Stimulated activated memory B cell treated with anti-CD40 and anti-IgM and Interleukin-4, amounts not matched to agents 10 μg/mL and 1 μg/mL and 100 μg/mL, for 72 hours (primary cell): ENCODE data around the gene HRH2.

Source experiments
- ATAC-seq: fragments of 150-1000 bp; cut with Tn5 transposase; 2 replicates; pipeline ENCODE4 v1.10.0; 2021
- H3K27ac Mint-ChIP-seq: one replicate; pipeline ENCODE4 v1.8.0; 2022; ENCODE audit warnings: mild to moderate bottlenecking, mixed read lengths
- H3K27me3 Mint-ChIP-seq: one replicate; pipeline ENCODE4 v1.8.0; 2022; ENCODE audit warnings: mixed read lengths
- H3K36me3 Mint-ChIP-seq: one replicate; pipeline ENCODE4 v1.8.0; 2022; ENCODE audit warnings: mixed read lengths
- H3K4me1 Mint-ChIP-seq: one replicate; pipeline ENCODE4 v1.8.0; 2022; ENCODE audit warnings: mixed read lengths
- H3K4me3 Mint-ChIP-seq: one replicate; pipeline ENCODE4 v1.8.0; 2022; ENCODE audit warnings: mild to moderate bottlenecking, moderate library complexity, mixed read lengths
- H3K9me3 Mint-ChIP-seq: one replicate; pipeline ENCODE4 v1.8.0; 2022; ENCODE audit warnings: mixed read lengths

Gene HRH2

DNA sequence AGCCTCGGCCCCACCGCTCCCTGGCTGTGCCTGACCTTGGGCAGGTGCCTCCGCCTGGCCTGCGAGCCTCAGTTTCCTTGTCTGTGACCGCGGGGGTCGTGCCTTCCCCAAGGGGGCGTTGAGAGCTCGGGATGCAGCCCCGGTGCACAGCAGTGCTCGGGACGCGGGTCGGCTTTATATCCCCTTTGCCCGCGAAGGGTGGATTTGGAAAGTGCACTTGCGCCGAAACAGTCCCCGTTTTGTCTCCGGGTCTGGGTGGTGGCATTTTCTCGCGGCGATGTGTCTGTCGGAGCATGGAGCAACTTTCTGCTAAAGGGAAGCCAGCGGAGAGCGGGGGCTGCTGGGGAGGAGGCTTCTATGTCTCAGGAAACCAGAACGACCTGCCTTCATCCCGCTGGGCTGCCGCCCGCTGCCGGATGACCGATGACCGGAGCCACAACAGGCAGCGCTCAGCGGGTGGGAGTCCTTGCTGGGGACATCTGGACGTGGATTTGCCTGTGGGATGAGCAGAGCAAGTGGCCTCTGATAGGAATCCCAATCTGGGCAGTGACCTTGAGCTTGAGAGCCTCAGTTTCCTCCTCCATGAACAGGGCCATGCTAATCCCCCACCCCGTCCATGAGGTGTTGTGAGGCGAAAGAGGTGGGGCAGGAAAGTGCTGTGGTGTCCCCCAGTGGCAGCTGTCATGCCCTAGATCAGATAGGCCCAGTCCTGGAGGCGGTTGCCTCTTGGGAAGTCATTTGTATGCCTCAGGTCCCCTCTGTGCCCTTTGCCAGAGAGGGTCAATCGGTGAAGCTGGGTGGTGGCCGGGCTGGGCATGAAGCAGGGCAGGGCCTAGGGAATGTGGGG, 651 bp downstream of the HRH2 start:
- Mint-ChIP-seq H3K27me3 (peaks cover 80% of the 10 kb centered on the region), H3K4me3 (peak overlapping the region; percentile 6), H3K4me1 (peaks cover 9% of the 10 kb centered on the region), H3K27ac (no peak overlapping the region), H3K9me3 (peaks cover 3% of the 10 kb centered on the region), H3K36me3 (no peaks in the 10 kb centered on the region)
- peak; percentile 13 for ATAC-seq

DNA sequence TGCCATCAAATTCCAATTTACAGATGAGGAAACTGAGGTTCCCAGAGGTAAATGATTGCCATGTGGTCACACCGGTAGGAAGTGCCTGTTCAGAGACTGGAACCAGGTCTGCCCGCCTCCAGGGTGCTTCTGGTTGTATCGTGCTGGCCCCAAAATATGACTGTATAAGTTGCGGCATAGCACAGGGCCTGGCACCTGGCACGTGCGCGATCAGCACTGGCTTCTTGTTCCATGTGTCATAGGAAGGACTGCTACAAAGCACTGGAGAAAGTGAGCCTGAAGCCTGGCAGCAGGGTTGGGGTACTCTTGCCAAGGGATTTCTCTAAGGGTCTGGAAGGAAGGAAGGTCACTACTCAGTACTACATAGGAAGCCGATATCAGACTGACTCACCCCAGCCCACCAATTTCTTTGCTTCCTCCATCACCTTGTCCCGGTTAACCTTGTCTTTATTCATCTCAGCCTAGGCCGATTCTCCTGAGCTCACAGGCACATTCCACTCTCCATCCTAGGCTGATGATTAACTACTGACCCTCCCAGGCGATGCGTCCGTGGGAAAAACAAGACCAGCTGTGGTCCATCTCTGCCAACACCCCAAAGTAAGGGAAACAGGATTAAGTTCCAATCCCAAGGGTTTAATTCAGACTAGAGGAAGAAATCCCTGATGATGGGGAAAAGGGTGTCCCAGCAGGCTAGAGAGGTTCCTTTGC, 1.8 kb downstream of the HRH2 start:
- Mint-ChIP-seq H3K36me3 (no peaks in the 10 kb centered on the region), H3K4me3 (no peak overlapping the region), H3K4me1 (peaks cover 9% of the 10 kb centered on the region), H3K27ac (no peak overlapping the region), H3K9me3 (peaks cover 3% of the 10 kb centered on the region), H3K27me3 (peaks cover 84% of the 10 kb centered on the region)
- no peak for ATAC-seq

DNA sequence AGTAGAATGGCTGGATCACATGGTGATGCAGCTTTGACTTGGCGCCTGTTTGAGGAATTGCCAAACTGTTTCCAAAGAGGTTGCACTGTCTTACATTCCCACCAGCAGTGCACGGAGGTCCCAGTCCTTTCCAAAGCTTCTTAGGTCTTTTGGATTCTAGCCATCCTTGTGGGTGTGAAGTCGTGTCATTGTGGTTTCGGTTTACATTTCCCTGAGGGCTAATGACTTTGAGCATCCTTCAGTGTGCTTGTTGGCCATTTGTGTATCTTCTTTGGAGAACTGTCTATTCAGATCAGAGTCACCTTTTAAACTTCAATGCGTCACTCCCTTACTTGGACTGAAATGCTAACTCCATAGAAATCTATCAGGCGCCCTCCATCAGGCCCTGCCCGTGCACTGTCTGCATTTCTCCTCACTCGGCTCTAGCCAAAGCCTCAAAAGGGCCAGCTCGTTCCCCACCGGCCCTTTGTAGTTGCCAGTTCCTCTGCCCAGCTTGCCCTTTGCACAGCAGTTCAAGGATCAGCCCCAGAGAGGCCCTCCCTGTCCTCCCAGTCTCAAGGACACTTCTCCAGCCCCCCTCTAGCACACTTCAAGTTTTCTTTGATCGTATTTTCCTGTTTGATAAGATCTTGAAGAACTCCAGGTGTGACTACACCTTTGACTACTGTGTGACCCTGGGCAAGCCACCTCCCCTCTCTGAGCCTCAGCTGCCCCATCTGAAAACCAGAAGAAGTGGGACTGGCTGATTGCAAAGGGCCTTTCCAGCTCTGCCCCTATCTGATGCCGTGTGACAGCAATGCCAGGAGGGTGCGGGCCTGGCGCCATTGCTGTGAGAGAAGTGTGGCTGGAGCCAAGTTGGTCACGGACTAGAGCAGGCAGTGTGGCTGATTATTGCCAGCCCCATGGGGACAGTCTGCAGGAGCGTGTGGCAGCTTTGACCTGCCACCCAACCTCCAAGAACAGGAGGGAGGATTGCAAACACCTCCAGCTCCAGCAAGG, 5.6 kb downstream of the HRH2 start:
- Mint-ChIP-seq H3K36me3 (no peaks in the 10 kb centered on the region), H3K27me3 (peaks cover 57% of the 10 kb centered on the region), H3K9me3 (no peaks in the 10 kb centered on the region), H3K4me3 (no peak overlapping the region), H3K4me1 (no peaks in the 10 kb centered on the region), H3K27ac (no peak overlapping the region)
- ATAC-seq: no peak

DNA sequence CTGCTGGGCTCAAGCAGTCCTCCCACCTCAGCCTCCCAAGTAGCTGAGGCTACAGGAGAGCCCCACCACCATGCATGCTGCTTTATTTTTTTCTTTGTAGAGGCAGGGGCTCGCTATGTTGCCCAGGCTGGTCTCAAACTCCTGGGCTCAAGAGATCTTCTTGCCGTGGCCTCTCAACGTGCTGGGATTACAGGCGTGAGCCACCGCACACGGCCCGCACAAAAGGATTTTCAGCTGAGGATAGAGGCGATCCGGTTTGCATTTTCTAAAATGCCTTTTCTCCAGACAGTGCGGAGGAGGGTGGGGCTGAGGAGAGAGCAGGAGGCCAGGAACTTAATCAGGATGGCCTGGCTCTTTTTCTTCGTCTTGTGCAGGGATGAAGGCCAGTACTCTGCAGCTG, 6.9 kb downstream of the HRH2 start:
- Mint-ChIP-seq H3K4me3 (no peak overlapping the region), H3K36me3 (no peaks in the 10 kb centered on the region), H3K4me1 (no peaks in the 10 kb centered on the region), H3K27ac (no peak overlapping the region), H3K9me3 (no peaks in the 10 kb centered on the region), H3K27me3 (peaks cover 46% of the 10 kb centered on the region)
- ATAC-seq: no peak

DNA sequence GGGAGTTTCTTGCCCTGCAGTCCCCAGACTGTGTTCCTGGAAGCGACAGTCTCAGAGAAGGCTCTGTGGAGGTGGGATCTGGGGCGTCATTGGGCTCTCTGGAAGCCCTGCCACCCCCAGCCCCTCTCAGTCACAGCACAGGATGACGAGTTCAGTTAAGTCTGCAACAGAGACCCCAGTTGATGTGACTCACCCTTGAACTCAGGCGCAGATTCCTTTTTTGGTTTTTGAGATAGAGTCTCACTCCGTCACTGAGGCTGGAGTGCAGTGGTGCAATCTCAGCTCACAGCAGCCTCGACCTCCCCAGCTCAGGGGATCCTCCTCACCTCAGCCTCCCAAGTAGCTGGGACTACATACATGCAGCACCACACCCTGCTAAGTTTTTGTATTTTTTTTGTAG, 8.3 kb downstream of the HRH2 start:
- ATAC-seq: no peak
- Mint-ChIP-seq H3K4me1 (no peaks in the 10 kb centered on the region), H3K27me3 (peaks cover 31% of the 10 kb centered on the region), H3K27ac (no peak overlapping the region), H3K4me3 (no peak overlapping the region), H3K36me3 (no peaks in the 10 kb centered on the region), H3K9me3 (no peaks in the 10 kb centered on the region)

DNA sequence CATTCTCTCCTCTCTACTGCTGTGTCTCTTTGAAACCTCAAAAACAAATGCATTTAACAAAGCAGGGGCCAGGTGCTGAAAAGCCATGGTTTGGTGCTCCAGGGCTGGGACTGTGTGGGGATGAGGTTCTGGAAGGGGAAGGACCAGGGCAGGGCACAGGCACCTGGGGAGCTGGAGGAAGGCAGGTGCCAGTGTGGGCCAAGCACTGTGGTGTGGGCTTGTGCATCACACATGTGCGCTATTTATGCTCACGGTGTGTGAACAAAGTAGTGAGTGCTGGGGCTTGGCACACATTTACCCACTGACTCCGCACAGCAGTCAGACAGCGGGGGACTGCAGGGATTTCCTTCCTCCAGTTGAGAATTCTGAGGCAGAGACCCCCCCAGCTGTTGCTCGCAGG, 10.1 kb downstream of the HRH2 start:
- H3K9me3 Mint-ChIP-seq: no peaks in the 10 kb centered on the region
- no peaks in the 10 kb centered on the region for H3K4me1 Mint-ChIP-seq
- H3K4me3 Mint-ChIP-seq: no peak overlapping the region
- no peak overlapping the region for H3K27ac Mint-ChIP-seq
- H3K36me3 Mint-ChIP-seq: no peaks in the 10 kb centered on the region
- H3K27me3 Mint-ChIP-seq: peaks cover 34% of the 10 kb centered on the region
- ATAC-seq: no peak

DNA sequence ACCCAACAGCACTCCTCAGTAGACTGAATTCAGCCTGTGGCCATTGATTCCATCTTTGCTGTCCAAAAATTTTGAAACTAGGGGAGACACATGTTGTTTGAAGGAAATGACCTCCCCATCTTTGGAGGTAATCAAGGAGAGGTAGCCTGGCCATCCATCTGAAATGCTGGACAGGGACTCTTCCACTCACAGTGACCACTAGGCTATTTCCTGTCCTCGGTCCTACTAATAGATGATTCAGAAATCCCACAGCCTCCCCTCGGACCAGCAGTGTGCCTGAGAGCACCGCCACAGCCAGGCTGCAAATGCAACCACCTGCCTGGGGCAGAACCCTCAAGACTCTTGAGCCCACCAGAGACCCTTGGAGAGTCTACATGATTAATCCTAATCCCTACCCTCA, 12.5 kb downstream of the HRH2 start:
- no peak for ATAC-seq
- Mint-ChIP-seq H3K27me3 (peaks cover 14% of the 10 kb centered on the region), H3K36me3 (no peaks in the 10 kb centered on the region), H3K9me3 (no peaks in the 10 kb centered on the region), H3K27ac (no peak overlapping the region), H3K4me1 (no peaks in the 10 kb centered on the region), H3K4me3 (no peak overlapping the region)

DNA sequence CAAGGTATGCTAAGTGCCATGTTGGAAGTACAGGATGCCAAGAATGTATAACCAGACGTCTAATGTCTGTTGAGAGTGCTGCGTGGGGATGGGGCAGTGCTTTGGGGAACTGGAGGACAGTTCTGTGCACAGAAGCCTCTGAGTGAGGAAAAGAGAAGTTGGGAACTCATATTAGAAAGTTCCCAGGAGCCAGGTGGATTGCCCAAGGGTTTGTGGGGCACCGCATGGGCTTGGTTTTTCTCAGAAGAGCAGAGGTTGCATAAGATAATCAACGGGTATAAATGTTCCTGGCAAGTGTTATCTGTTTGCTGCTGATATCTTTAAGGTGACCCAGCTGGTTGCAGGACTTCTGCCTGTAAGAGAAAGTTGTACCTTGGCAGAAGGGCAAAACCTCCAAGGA, 13.1 kb downstream of the HRH2 start:
- ATAC-seq: no peak
- H3K4me3 Mint-ChIP-seq: no peak overlapping the region
- no peaks in the 10 kb centered on the region for H3K9me3 Mint-ChIP-seq
- H3K36me3 Mint-ChIP-seq: no peaks in the 10 kb centered on the region
- peaks cover 15% of the 10 kb centered on the region for H3K27me3 Mint-ChIP-seq
- H3K27ac Mint-ChIP-seq: no peak overlapping the region
- no peaks in the 10 kb centered on the region for H3K4me1 Mint-ChIP-seq

DNA sequence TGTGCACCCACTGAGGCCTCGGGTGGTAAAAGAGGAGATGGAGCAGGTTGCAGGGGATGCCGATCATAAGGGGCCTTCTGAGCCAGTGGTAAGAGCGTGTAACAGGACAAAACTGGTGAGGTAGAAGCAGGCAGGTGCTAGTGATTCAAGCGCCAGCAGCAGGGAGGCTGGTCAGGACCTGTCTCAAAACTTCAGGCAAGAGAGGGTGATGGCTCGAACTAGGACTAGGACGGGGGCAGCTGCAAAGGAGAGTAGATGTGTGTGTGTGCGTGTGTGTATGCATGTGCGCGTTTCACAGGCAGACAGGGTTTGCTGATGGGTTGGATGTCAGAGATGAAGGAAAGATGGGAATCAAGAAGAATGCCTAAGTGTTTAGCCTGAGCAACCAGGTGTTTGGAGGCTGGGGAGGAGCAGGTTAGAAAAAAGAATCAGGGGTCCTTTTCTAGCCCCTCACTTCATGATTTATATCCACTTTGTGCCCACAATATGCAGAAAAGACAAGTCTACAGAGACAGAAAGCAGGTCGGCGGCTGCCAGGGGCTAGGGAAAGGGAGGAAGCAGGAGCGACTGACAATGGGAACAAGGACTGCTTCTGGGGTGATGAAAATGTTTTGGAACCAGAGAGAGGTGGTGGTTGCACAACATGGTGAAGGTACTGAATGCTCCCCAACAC, 15.2 kb downstream of the HRH2 start:
- Mint-ChIP-seq H3K27me3 (peaks cover 36% of the 10 kb centered on the region), H3K36me3 (no peaks in the 10 kb centered on the region), H3K4me1 (no peaks in the 10 kb centered on the region), H3K27ac (no peak overlapping the region), H3K4me3 (no peak overlapping the region), H3K9me3 (no peaks in the 10 kb centered on the region)
- no peak for ATAC-seq

DNA sequence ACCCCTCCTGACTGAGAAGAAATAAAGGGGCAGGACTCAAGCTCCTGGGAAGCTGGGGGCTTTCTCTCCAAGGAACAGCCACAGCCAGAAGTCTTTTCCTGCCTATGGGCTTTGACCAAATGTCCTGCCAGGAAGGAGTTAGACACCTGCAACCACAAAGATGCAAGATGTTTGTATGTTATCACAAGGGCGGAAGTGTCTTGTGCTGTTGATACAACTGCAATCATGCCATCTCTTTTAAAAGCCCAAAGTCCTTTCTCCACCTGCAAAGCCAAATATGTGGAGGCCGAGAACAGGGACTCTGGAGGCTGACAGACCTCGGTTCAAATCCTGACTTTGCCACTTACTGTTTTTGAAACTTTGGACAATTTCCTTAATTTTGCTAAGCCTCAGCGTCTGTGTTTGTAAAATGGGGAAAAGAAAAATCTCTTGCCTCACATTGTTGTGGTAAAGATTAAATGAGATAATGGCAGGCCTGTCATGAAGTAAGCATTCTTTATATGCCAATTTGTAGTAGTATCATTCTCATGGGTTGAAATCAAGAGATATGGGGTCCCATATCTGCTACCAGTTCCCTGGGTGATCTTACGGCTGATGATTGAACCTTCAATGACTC, 17.0 kb downstream of the HRH2 start:
- H3K36me3 Mint-ChIP-seq: no peaks in the 10 kb centered on the region

DNA sequence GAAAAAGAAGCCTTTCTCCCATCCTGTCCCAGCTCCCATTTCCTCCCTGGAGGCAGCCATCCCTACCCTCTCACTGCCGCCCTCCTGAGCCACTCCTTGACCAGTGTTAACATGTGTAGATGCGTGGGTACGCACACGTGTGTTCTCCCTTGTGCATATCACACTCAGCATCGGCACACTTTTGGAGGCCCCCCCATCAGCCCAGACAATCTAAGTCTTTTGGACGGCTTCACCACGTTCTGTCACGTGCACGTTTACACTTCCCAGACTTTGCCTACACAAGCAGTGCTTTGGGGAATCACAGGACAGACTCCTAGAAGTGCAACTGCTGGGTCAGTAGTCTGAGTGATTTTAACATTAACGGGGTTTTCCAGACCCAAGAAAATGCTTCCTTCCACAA, 18.0 kb downstream of the HRH2 start:
- no peaks in the 10 kb centered on the region for H3K9me3 Mint-ChIP-seq
- peaks cover 37% of the 10 kb centered on the region for H3K27me3 Mint-ChIP-seq
- no peak for ATAC-seq
- H3K36me3 Mint-ChIP-seq: no peaks in the 10 kb centered on the region
- H3K27ac Mint-ChIP-seq: no peak overlapping the region
- H3K4me1 Mint-ChIP-seq: no peaks in the 10 kb centered on the region
- H3K4me3 Mint-ChIP-seq: no peak overlapping the region

More for the DNA sequence above, 17.0 kb downstream of the HRH2 start:
- no peak for ATAC-seq
- Mint-ChIP-seq H3K27me3 (peaks cover 37% of the 10 kb centered on the region), H3K4me1 (no peaks in the 10 kb centered on the region), H3K9me3 (no peaks in the 10 kb centered on the region), H3K27ac (no peak overlapping the region), H3K4me3 (no peak overlapping the region)

DNA sequence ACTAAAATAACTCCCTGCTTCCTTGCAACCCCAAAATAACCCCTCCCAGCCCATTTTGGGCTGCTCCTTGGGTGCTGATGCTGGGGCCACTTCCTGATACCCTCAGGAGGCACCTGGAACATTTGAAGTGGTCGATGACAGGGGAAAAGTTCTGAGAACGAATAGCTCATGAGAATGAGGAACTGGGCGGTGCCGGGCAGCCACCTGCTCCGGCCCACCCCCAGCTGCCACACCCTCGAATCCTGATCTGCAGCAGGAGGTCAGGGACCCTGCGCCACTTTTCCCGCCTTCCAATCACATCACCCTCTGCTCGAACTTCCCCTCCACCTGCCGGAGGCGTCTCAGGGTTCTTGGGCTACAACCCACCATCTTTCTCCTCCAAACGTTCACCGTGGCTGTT, 19.7 kb downstream of the HRH2 start:
- ATAC-seq: no peak
- Mint-ChIP-seq H3K27me3 (peaks cover 32% of the 10 kb centered on the region), H3K4me1 (no peaks in the 10 kb centered on the region), H3K27ac (no peak overlapping the region), H3K4me3 (no peak overlapping the region), H3K9me3 (no peaks in the 10 kb centered on the region), H3K36me3 (no peaks in the 10 kb centered on the region)

DNA sequence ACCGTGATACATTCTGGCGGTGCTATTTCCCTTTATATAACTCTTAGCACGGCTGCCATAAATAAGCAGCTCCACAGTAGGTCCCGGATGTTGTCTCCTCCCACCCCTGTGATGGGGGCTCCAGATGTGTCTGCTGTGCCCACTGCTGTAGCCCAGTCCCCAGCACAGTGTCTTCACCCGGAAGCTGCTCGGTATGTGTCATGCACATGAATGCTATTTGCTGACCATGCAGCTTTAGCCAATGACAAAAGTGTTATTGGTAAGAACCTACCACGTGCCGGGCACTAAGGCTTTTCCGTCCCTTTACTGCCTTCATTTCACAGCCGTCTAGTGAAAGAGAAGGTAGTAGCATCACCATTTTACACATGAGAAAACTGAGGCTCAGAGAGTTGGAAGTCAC, 20.2 kb downstream of the HRH2 start:
- Mint-ChIP-seq H3K27me3 (peaks cover 27% of the 10 kb centered on the region), H3K9me3 (no peaks in the 10 kb centered on the region), H3K4me3 (no peak overlapping the region), H3K4me1 (no peaks in the 10 kb centered on the region), H3K36me3 (no peaks in the 10 kb centered on the region), H3K27ac (no peak overlapping the region)
- ATAC-seq: no peak

DNA sequence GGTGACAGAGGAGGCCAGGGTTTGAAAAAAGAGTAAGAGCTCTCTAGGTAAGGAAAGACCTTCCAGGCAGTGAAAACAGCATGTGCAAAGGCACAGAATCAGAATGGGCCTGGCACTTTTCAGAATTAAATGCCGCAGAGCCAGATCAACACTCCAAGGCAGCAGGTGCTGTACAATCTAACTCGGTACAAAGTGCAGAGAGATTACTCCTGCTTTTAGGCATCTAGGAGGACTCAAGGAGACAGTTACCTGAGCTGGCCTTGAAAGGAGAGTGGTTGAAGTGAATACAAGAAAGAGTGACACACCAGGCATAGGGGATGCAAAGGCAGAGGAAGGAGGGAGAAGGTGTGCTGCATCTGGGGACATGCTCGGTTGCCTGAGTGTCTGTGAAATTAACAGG, 21.5 kb downstream of the HRH2 start:
- ATAC-seq: no peak
- no peak overlapping the region for H3K27ac Mint-ChIP-seq
- H3K9me3 Mint-ChIP-seq: no peaks in the 10 kb centered on the region
- H3K36me3 Mint-ChIP-seq: no peaks in the 10 kb centered on the region
- H3K4me3 Mint-ChIP-seq: no peak overlapping the region
- H3K27me3 Mint-ChIP-seq: peaks cover 24% of the 10 kb centered on the region
- no peaks in the 10 kb centered on the region for H3K4me1 Mint-ChIP-seq
